Measurements from ENCODE around the gene FAM241B.

FAM241B gene

GRCh38 chr10:69629897-69630650 lies at the start of gene FAM241B:
Gene FAM241B, plus strand, starts transcription at chr10:69630247. Its CDS starts 1,497 bp downstream, at chr10:69631744.
- Histone ChIP-seq H3K27me3 (ENCODE audit: insufficient read depth, poor library complexity, severe bottlenecking) (no peaks in the 10 kb centered on the region), H3K4me1 (ENCODE audit: insufficient read depth, poor library complexity, severe bottlenecking) (no peaks in the 10 kb centered on the region), H3K9me3 (ENCODE audit: severe bottlenecking) (no peaks in the 10 kb centered on the region), H3K27ac (ENCODE audit: poor library complexity, severe bottlenecking) (no peak within 1 kb of the TSS), H3K36me3 (ENCODE audit: low read depth) (no peaks in the 10 kb centered on the region), H3K4me3 (ENCODE audit: severe bottlenecking) (peak within 1 kb of the TSS; percentile 91)
- peak; percentile 99 for TF ChIP-seq CTCF (IDR thresholded peaks at IDR 0.05; ENCODE audit: poor library complexity, severe bottlenecking)
- ATAC-seq (ENCODE audit: low read depth) (peak; percentile 94), DNase-seq (ENCODE audit: low spot score) (no peak)

- no peak overlapping the region for H3K27ac ChIP-seq (ENCODE audit: poor library complexity, severe bottlenecking)
- no peaks in the 10 kb centered on the region for H3K4me1 ChIP-seq (ENCODE audit: insufficient read depth, poor library complexity, severe bottlenecking)
- ATAC-seq (ENCODE audit: low read depth): no peak
- no peak for TF ChIP-seq CTCF (IDR thresholded peaks at IDR 0.05; ENCODE audit: poor library complexity, severe bottlenecking)
- H3K4me3 ChIP-seq (ENCODE audit: severe bottlenecking): no peak overlapping the region
- no peaks in the 10 kb centered on the region for H3K9me3 ChIP-seq (ENCODE audit: severe bottlenecking)
- DNase-seq (ENCODE audit: low spot score): no peak
- peaks cover 67% of the 10 kb centered on the region for H3K27me3 ChIP-seq (ENCODE audit: insufficient read depth, poor library complexity, severe bottlenecking)
- no peaks in the 10 kb centered on the region for H3K36me3 ChIP-seq (ENCODE audit: low read depth)
Observed at GRCh38 chr10:69580435-69580834, 49.6 kb upstream of the FAM241B start.

- no peak for TF ChIP-seq CTCF (IDR thresholded peaks at IDR 0.05; ENCODE audit: poor library complexity, severe bottlenecking)
- no peaks in the 10 kb centered on the region for H3K4me1 ChIP-seq (ENCODE audit: insufficient read depth, poor library complexity, severe bottlenecking)
- no peak overlapping the region for H3K4me3 ChIP-seq (ENCODE audit: severe bottlenecking)
- no peaks in the 10 kb centered on the region for H3K9me3 ChIP-seq (ENCODE audit: severe bottlenecking)
- no peak overlapping the region for H3K27ac ChIP-seq (ENCODE audit: poor library complexity, severe bottlenecking)
- H3K27me3 ChIP-seq (ENCODE audit: insufficient read depth, poor library complexity, severe bottlenecking): peaks cover 41% of the 10 kb centered on the region
- H3K36me3 ChIP-seq (ENCODE audit: low read depth): no peaks in the 10 kb centered on the region
- DNase-seq (ENCODE audit: low spot score): no peak
- ATAC-seq (ENCODE audit: low read depth): no peak
Observed at GRCh38 chr10:69583106-69583505, 46.9 kb upstream of the FAM241B start.

GRCh38 chr10:69584624-69585023 lies 45.4 kb upstream of the FAM241B start:
- Histone ChIP-seq H3K27me3 (ENCODE audit: insufficient read depth, poor library complexity, severe bottlenecking) (peaks cover 25% of the 10 kb centered on the region), H3K9me3 (ENCODE audit: severe bottlenecking) (no peaks in the 10 kb centered on the region), H3K27ac (ENCODE audit: poor library complexity, severe bottlenecking) (no peak overlapping the region), H3K4me3 (ENCODE audit: severe bottlenecking) (no peak overlapping the region), H3K4me1 (ENCODE audit: insufficient read depth, poor library complexity, severe bottlenecking) (no peaks in the 10 kb centered on the region), H3K36me3 (ENCODE audit: low read depth) (no peaks in the 10 kb centered on the region)
- TF ChIP-seq CTCF (IDR thresholded peaks at IDR 0.05; ENCODE audit: poor library complexity, severe bottlenecking): no peak
- no peak for ATAC-seq (ENCODE audit: low read depth)
- no peak for DNase-seq (ENCODE audit: low spot score)

- H3K9me3 ChIP-seq (ENCODE audit: severe bottlenecking): no peaks in the 10 kb centered on the region
- no peak for DNase-seq (ENCODE audit: low spot score)
- peaks cover 7% of the 10 kb centered on the region for H3K27me3 ChIP-seq (ENCODE audit: insufficient read depth, poor library complexity, severe bottlenecking)
- no peak overlapping the region for H3K4me3 ChIP-seq (ENCODE audit: severe bottlenecking)
- ATAC-seq (ENCODE audit: low read depth): no peak
- no peaks in the 10 kb centered on the region for H3K36me3 ChIP-seq (ENCODE audit: low read depth)
- no peak for TF ChIP-seq CTCF (IDR thresholded peaks at IDR 0.05; ENCODE audit: poor library complexity, severe bottlenecking)
- H3K4me1 ChIP-seq (ENCODE audit: insufficient read depth, poor library complexity, severe bottlenecking): no peaks in the 10 kb centered on the region
- no peak overlapping the region for H3K27ac ChIP-seq (ENCODE audit: poor library complexity, severe bottlenecking)
Observed at GRCh38 chr10:69588358-69588757, 41.7 kb upstream of the FAM241B start.

Measured in RWPE2 (cell line).